Endothelial cell of umbilical vein (primary cell): ENCODE results near the gene ANXA4. TPM values are rescaled to one million over a fixed set of nuclear protein-coding genes. Genes with fewer than 3 reads are reported as not detected.

ENCODE experiments used
- BruUV-seq: library from RNA; stranded (reverse); fragments of 400-500 nt; replicated peaks from 2 replicates; lab custom pipeline; 2021; lab: Mats Ljungman, UMichigan
- CTCF ChIA-PET: fragments of 300-600, 350-600 bp; sonication (Branson Sonifier 250); formaldehyde crosslinking; loops from one replicate; lab custom pipeline; 2021; ENCODE audit warnings: antibody characterized with exemption, inconsistent platforms; lab: Charles Lee
- POLR2A ChIA-PET: fragments of 300-600, 350-600 bp; sonication (Branson Sonifier 250); formaldehyde crosslinking; loops from one replicate; lab custom pipeline; 2021; ENCODE audit warnings: antibody characterized with exemption, inconsistent platforms; lab: Charles Lee
- DNase-seq: peaks from one replicate; pipeline ENCODE4 v3.0.0-alpha.2; 2011; ENCODE audit warnings: low read depth, low spot score
- FAIRE-seq: peaks from 2 replicates; lab custom pipeline; 2011; peaks lifted over from hg19 to GRCh38; lab: Jason Lieb, UNC
- H2AFZ ChIP-seq: 2 replicates; pipeline ENCODE4 v1.6.0; 2012; ENCODE audit warnings: low read depth, low read length, control low read depth, inconsistent platforms
- H3K27ac ChIP-seq: 2 replicates; pipeline ENCODE4 v1.5.1; 2011; ENCODE audit warnings: low read depth, mild to moderate bottlenecking, control low read depth, low read length, moderate library complexity; ENCODE audit not compliant: insufficient read depth
- H3K27me3 ChIP-seq, 2 experiments: 2 replicates each; pipeline versions ENCODE4 v1.6.0 to v1.6.1; 2011; ENCODE audit warnings: low read length in 2 of 2, mixed read lengths in 1 of 2; ENCODE audit not compliant: control insufficient read depth in 2 of 2, insufficient read depth in 2 of 2
- H3K36me3 ChIP-seq, 2 experiments: 2 replicates in 1 of 2; 3 replicates in 1 of 2; pipeline ENCODE4 v1.5.1; 2011; ENCODE audit warnings: low read length in 2 of 2, mild to moderate bottlenecking in 1 of 2, moderate library complexity in 1 of 2; ENCODE audit not compliant: control insufficient read depth in 2 of 2, insufficient read depth in 2 of 2; ENCODE audit errors: extremely low read depth in 1 of 2
- H3K4me1 ChIP-seq: 3 replicates; pipeline ENCODE4 v1.5.1; 2011; ENCODE audit warnings: mild to moderate bottlenecking, low read length; ENCODE audit not compliant: control insufficient read depth, insufficient read depth; ENCODE audit errors: extremely low read depth
- H3K4me2 ChIP-seq: 2 replicates; pipeline ENCODE4 v1.6.1; 2011; ENCODE audit warnings: low read length, control low read depth, mixed read lengths; ENCODE audit not compliant: insufficient read depth
- H3K4me3 ChIP-seq, 3 experiments: fragments of 200-600 bp in 1 of 3; sonication (generic), shearing (Covaris generic) in 1 of 3; replicated peaks in 1 of 3; 2 replicates each; pipeline ENCODE4 v1.5.1; 2011 to 2016; ENCODE audit warnings: control low read depth in 3 of 3, low read length in 3 of 3, mild to moderate bottlenecking in 2 of 3, inconsistent platforms in 1 of 3, low read depth in 1 of 3, moderate library complexity in 1 of 3; ENCODE audit not compliant: insufficient read depth in 1 of 3
- H3K79me2 ChIP-seq: 2 replicates; pipeline ENCODE4 v1.6.0; 2012; ENCODE audit warnings: low read length, inconsistent platforms; ENCODE audit not compliant: control insufficient read depth, insufficient read depth
- H3K9ac ChIP-seq: replicated peaks from 2 replicates; pipeline ENCODE3; 2011; ENCODE audit warnings: low read length, control low read depth; ENCODE audit not compliant: insufficient read depth; ENCODE audit errors: extremely low read depth
- H3K9me1 ChIP-seq: replicated peaks from 3 replicates; pipeline ENCODE4 v1.6.0; 2011; ENCODE audit warnings: mild to moderate bottlenecking, low read length; ENCODE audit not compliant: control insufficient read depth, insufficient read depth; ENCODE audit errors: extremely low read depth
- H3K9me3 ChIP-seq: replicated peaks from 2 replicates; pipeline ENCODE4 v1.5.1; 2012; ENCODE audit warnings: low read length, inconsistent platforms; ENCODE audit not compliant: control insufficient read depth, insufficient read depth
- H4K20me1 ChIP-seq: replicated peaks from 2 replicates; pipeline ENCODE3; 2011; ENCODE audit warnings: mild to moderate bottlenecking, low read length; ENCODE audit not compliant: control insufficient read depth, insufficient read depth; ENCODE audit errors: extremely low read depth
- CTCF ChIP-seq, 2 donors: IDR thresholded peaks; 1 replicate in 1 of 2; 2 replicates in 1 of 2; pipeline ENCODE4 v1.5.1; 2011; ENCODE audit warnings: low read length in 2 of 2, mild to moderate bottlenecking in 2 of 2, moderate library complexity in 2 of 2, control low read depth in 1 of 2, inconsistent platforms in 1 of 2, low read depth in 1 of 2; ENCODE audit not compliant: insufficient read depth in 1 of 2; ENCODE audit errors: extremely low read depth in 1 of 2
- EZH2 ChIP-seq: IDR thresholded peaks from 2 replicates; pipeline ENCODE4 v1.6.1; 2012; ENCODE audit warnings: borderline replicate concordance, low read depth, mild to moderate bottlenecking, moderate library complexity, low read length, inconsistent platforms; ENCODE audit not compliant: severe bottlenecking
- FOS ChIP-seq: IDR thresholded peaks from 2 replicates; pipeline ENCODE4 v1.6.1; 2011; ENCODE audit warnings: mild to moderate bottlenecking, low read length, moderate library complexity, borderline replicate concordance; ENCODE audit not compliant: insufficient read depth
- GATA2 ChIP-seq: IDR thresholded peaks from 2 replicates; pipeline ENCODE4 v1.7.0; 2011; ENCODE audit warnings: low read depth, mild to moderate bottlenecking, moderate library complexity, mixed read lengths, low read length; ENCODE audit not compliant: insufficient read length, insufficient read depth
- JUN ChIP-seq: IDR thresholded peaks from 2 replicates; pipeline ENCODE4 v1.6.1; 2011; ENCODE audit warnings: borderline replicate concordance, low read depth; ENCODE audit not compliant: insufficient read length, insufficient read depth
- MAX ChIP-seq: IDR thresholded peaks from 2 replicates; pipeline ENCODE4 v1.6.1; 2011; ENCODE audit not compliant: insufficient read depth, insufficient read length
- MYC ChIP-seq: IDR thresholded peaks from one replicate; pipeline ENCODE4 v1.6.1; 2011; ENCODE audit warnings: mild to moderate bottlenecking, low read depth, low read length
- POLR2A ChIP-seq: IDR thresholded peaks from 2 replicates; pipeline ENCODE4 v1.6.1; 2012; ENCODE audit warnings: low read depth, mild to moderate bottlenecking, control low read depth, low read length
- POLR2AphosphoS5 ChIP-seq: IDR thresholded peaks from 2 replicates; pipeline ENCODE4 v1.6.1; 2012; ENCODE audit warnings: low read depth, mild to moderate bottlenecking, control low read depth, low read length, moderate library complexity; ENCODE audit not compliant: insufficient read depth
- dilution Hi-C: fragments of 300-500 bp; cut with MboI; formaldehyde crosslinking; loops from one replicate; pipeline ENCODE4 v1.15.0; 2019; ENCODE audit warnings: low sequenced_read_pairs; ENCODE audit not compliant: extremely low pct_ligation_motif_present
- intact Hi-C: fragments of 100-400 bp; cut with micrococcal nuclease; formaldehyde crosslinking; loops from one replicate; pipeline ENCODE4 v1.10.0; 2022
- polyA plus RNA-seq, 4 experiments: library from polyadenylated mRNA; depleted of rRNA in 3 of 4; stranded (reverse) in 3 of 4; unstranded in 1 of 4; fragments of >200 nt; gene quantifications; 2 replicates each; pipeline versions ENCODE4 v1.2.1 to v1.2.3, GENCODE V29; 2011 to 2012; ENCODE audit warnings: missing spikeins in 1 of 4
- total RNA-seq: library from RNA; stranded (reverse); gene quantifications from 2 replicates; pipeline ENCODE4 v1.2.3, GENCODE V29; 2021

Gene ANXA4
- total and polyA plus RNA-seq, 2 donors (not counting 3 experiments of a cell fraction or from before 2014, with no cell fraction given), result 29.4 to 79.6 TPM

DNA sequence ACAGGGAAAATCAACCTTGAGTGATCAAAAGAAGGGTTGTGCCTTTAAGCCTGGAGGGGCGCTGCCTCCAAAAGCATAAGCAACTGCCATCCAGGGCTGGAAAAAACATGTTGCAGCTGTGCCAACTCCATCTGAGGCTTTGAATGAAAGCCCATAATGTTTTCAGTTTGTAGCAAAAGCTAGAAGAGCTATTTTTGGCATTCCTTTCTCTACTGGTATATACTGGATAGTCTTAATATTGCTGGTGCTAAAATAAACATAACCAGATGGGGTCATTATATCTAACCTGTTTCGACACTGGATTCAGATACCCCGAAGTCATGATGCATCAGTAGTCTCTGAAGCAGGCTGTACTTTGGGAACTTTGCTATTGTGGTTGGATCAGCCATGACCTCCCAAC is 25.1 kb downstream of the ANXA4 start:
- Histone ChIP-seq H3K36me3 (peaks cover 0 to 2% of the 10 kb centered on the region in 2 experiments), H3K9me3 (no peaks in the 10 kb centered on the region), H3K9me1 (no peaks in the 10 kb centered on the region), H3K79me2 (no peaks in the 10 kb centered on the region), H3K27ac (no peak overlapping the region), H3K4me2 (no peak overlapping the region), H3K27me3 (no peaks in the 10 kb centered on the region), H3K4me3 (no peak overlapping the region), H3K4me1 (peaks cover 5% of the 10 kb centered on the region), H2AFZ (no peak overlapping the region), H3K9ac (no peak overlapping the region), H4K20me1 (no peaks in the 10 kb centered on the region)
- no peak for FAIRE-seq
- TF ChIP-seq EZH2 (no peak), GATA2 (no peak), POLR2A (no peak), MYC (no peak), FOS (no peak), POLR2AphosphoS5 (no peak), JUN (no peak), MAX (no peak)
- no peak for DNase-seq
- intact Hi-C loops (no loop called here), dilution Hi-C loops (no loop called here)
- POLR2A ChIA-PET, result no interaction called here
- CTCF ChIA-PET, result interaction anchor here (1.0 to 2.6 kb wide), 4 partner anchors 28 to 50 kb away, joined by 3 to 18 read pairs (median 4); no protein-coding TSS in a partner anchor
- no TSS peak for BruUV-seq

DNA sequence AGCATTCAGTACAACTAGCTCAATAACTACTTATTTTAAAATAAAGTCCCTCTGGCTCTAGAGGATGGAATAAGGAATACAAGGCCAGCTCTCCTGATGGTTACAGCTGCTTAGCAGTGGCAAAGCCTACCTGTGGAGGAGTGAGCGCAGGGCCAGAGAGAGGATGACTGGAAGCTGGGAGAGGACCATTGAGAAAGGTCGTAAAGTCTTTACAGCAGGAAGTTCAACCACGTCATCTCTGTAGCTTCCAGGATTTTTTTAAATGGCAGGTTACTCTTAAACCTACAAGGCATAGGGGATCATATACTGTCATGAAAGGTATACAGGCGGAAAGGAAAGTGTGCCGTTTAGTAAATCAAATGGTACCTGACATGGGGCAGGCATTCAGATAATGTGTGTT is 26.3 kb downstream of the ANXA4 start:
- Histone ChIP-seq H3K9me3 (no peaks in the 10 kb centered on the region), H3K27me3 (no peaks in the 10 kb centered on the region), H3K36me3 (peaks cover 0 to under 1% of the 10 kb centered on the region in 2 experiments), H3K4me2 (no peak overlapping the region), H3K27ac (no peak overlapping the region), H2AFZ (no peak overlapping the region), H3K4me3 (no peak overlapping the region), H3K79me2 (no peaks in the 10 kb centered on the region), H3K9ac (no peak overlapping the region), H3K4me1 (peaks cover 5% of the 10 kb centered on the region), H3K9me1 (no peaks in the 10 kb centered on the region), H4K20me1 (no peaks in the 10 kb centered on the region)
- no peak for DNase-seq
- dilution Hi-C loops (no loop called here), intact Hi-C loops (no loop called here)
- CTCF ChIA-PET, result interaction anchor here (1.0 to 2.6 kb wide), 5 partner anchors 12 to 49 kb away, joined by 3 to 18 read pairs (median 5); no protein-coding TSS in a partner anchor
- POLR2A ChIA-PET, result no interaction called here
- FAIRE-seq, result no peak
- TF ChIP-seq MYC (no peak), CTCF (IDR thresholded peaks at IDR 0.05; ENCODE audit: extremely low read depth in 1 of 2, insufficient read depth in 1 of 2, low read depth in 1 of 2, low read length in 2 of 2) (no peak), MAX (no peak), POLR2A (no peak), FOS (no peak), GATA2 (no peak), POLR2AphosphoS5 (no peak), JUN (no peak)
- BruUV-seq, result no TSS peak
